Stimulated activated CD4-positive, alpha-beta T cell treated with anti-CD3 and anti-CD28 coated beads, TNF-alpha, amount 100 ng/mL, for 48 hours (primary cell): ENCODE measurements around the gene ZNF212.

Experiments used
- DNase-seq, 3 donors: peaks; one replicate each; pipeline ENCODE4 v3.0.0-alpha.2; 2020; ENCODE audit warnings: low read depth in 3 of 3

ZNF212 gene

GRCh38 chr7:149284850-149285585 is 45.6 kb downstream of the ZNF212 start:
- peak; percentile 96 to 98 (median 96) for DNase-seq

GRCh38 chr7:149285603-149286002 is 46.2 kb downstream of the ZNF212 start:
- no peak for DNase-seq

DNA sequence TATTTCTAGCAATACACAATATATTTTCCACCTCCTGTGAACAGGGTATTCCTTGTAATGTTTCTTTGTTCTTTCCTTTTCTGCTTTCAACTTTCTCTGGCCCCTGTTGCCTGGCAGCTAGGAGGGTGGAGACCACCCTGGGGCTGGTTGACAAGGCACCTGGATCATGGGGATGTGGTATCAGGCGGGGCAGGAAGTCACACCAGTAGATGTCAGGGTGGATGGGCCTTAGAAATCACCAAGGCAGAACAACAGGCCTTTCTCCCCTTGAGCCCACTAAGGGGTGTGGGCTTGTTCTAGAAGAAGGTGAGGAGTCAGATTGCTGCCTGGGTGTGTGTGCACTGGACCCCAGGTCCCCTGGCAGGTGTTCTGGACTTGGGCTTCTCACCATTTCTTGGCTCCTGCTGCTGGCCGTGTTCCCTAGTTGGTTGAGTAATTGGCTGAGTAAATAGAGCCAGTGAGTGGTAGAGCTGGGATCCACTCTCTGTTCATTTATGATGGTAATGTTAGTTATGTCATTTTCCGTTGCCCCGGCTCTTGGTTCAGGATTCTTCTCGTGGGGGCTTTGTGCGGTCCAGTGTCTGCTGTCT is 47.5 kb downstream of the ZNF212 start:
- no peak for DNase-seq

DNA sequence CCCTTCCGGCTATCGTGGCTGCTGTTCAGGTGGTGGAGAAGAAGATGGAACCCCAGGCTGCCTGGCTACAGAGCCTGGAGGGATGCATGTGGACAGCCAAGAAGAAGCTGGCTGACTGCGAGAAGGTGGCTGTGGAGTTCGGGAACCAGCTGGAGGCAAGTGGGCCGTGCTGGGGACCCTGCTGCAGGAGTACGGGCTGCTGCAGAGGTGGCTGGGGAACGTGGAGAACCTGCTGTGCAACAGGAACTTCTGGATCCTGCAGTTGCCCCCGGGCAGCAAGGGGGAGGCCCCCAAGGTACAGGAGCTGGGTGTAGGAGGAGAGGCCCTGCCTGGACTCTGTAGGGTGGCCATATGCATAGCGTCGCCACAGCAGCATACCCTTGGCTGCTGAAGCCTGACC is 48.2 kb downstream of the ZNF212 start:
- no peak for DNase-seq

- DNase-seq, result no peak
These were observed 49.8 kb downstream of the ZNF212 start for GRCh38 chr7:149289262-149289661.

- no peak for DNase-seq
These were observed 50.4 kb downstream of the ZNF212 start for GRCh38 chr7:149289856-149290255.

GRCh38 chr7:149291036-149291780 is 51.8 kb downstream of the ZNF212 start:
- DNase-seq, result no peak

GRCh38 chr7:149291781-149292461 is 52.5 kb downstream of the ZNF212 start:
- no peak for DNase-seq

GRCh38 chr7:149292462-149292823 is 53.0 kb downstream of the ZNF212 start:
- no peak for DNase-seq

DNA sequence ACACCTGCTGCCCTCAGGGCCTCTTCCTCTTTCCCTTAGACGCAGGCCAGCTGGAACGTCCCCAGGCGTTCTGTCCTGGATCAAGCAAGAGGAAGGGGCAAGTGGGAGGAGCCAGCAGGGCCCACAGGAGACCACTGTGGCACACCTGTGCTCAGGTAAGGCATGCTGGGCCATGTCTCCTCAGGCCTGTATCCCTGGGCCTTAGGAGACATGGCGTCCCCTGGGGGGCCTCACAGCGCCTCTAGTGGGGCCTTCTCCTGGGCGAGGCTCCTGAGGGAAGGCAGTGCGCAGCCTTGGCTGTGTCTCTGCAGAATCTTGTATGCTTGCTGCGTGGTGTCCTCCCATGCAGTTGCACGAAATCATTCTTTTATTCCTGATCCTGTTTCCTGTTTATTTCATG is 53.9 kb downstream of the ZNF212 start:
- no peak for DNase-seq

GRCh38 chr7:149293946-149294633 is 54.6 kb downstream of the ZNF212 start:
- no peak for DNase-seq

DNA sequence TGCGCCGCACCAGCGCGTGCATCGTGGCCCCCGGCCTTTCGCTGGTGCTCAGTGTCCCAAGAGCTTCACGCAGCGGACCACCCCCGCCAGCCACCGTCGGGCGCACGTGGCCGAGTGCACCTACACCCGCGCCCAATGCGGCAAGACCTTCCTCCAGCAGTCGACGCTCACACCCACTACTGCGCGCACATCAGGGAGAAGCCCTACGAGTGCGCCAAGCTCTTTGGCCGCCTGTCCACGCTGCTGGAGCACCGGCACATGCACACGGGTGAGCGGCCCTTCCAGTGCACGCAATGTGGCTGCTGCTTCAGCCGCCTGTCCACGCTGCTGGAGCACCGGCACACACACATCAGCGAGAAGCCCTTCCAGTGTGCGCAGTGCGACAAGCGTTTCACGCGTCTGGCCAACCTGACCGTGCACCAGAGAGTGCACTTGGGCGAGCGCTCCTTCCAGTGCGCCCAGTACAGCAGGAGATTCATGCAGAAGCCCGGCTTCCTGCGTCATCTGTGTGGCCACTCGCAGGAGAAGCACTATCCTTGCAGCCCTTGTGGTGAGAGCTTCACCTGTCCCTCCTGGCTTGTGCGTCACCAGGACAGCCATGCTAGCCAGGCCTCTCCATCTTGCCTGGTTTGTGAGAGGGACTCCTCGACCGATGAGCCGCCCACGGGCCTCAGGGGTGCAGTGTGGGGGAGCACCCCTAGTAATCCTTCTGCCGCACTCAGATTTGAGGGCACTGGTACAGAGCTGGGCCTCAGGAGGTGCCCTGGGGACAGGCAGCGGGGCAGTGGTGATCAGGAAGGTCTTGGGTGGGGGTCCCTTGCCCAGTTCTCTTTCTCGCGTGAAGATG is 55.4 kb downstream of the ZNF212 start:
- DNase-seq, result no peak

- no peak for DNase-seq
These were observed 56.0 kb downstream of the ZNF212 start for GRCh38 chr7:149295481-149295850.

DNA sequence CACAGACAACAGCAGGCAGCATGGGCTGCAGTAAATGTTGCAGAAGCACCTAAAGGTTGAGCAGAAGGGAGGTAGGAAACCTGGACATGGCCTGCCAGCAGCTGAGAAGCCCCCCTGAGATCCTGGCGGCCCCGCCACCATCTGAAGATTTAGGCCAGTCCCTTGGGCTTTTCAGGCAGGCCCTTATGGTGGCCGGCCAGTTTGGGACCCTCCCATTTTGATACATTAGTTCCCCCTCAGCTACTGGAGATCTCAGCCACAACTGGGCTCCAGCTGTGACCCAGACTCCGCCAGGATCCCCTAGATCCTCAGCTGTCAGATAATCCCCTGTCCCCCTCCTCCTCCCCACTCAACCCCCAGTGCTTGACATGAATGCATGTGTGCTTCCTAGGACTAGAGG is 56.9 kb downstream of the ZNF212 start:
- no peak for DNase-seq

- DNase-seq, result no peak
These were observed 57.7 kb downstream of the ZNF212 start for GRCh38 chr7:149297034-149297755.

DNA sequence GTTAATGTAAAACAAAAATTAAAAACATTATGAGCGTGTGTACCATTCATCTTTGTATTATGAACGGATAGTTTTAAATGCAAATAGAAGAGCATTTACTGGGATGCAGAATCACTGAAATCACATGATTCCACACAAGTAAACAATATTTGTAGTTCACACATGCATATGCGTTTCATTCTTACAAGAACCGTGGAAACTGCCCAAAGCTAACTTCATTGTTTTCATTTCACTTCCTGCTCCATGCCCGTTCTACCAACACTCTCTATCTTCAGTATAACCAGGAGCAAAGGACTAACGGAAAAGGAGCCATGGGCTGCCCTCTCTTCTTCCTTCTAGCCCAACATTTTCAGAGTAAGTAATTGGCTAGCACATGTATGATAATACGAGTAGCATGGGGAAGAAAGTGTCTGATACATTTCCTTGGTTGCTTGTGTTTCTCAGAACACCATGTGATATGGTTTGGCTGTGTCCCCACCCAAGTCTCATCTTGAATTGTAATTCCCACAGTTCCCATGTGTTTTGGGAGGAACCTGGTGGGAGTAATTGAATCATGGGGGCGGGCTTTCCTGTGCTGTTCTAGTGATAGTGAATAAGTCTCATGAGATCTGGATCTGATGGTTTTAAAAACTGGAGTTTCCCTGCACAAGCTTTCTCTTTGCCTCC is 61.3 kb downstream of the ZNF212 start:
- DNase-seq, result no peak

GRCh38 chr7:149302222-149302621 is 62.8 kb downstream of the ZNF212 start:
- no peak for DNase-seq

DNA sequence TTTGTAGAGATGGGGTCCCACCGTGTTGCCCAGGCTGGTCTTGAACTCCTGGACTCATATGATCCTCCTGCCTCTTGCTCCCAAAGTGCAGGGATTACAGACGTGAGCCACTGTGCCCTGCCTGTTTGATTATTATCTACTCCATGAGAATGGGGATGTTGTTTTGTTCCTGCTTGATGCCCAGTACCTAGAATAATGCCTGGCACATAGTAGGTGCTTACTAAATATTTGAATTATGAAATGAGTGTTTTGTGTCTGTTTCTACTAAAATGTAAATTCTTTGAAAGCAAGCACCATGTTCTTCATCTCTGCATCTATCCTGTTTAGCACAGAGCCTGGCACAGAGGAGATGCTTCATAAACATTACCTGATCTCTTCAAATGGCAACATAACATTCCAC is 63.4 kb downstream of the ZNF212 start:
- DNase-seq, result no peak

DNA sequence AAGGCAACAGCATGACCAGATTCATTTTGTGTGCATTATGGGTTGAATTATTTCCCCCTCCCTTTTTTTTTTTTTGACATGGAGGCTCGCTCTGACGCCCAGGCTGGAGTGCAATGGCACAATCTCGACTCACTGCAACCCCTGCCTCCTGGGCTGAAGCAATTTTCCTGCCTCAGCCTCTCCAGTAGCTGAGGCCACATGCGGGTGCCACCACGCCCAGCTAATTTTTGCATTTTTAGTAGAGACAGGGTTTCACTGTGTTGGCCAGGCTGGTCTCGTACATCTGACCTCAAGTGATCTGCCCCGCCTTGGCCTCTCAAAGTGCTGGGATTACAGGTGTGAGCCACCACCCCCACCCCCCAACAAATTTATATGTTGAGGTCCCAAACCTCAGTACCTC is 64.6 kb downstream of the ZNF212 start:
- no peak for DNase-seq
